Activated naive CD8-positive, alpha-beta T cell treated with anti-CD3 and anti-CD28 coated beads for 36 hours (primary cell): ENCODE data around the gene FAF1. TPM values are rescaled to one million over a fixed set of nuclear protein-coding genes. Genes with fewer than 3 reads are reported as not detected.
A peak's percentile ranks its signal among the peaks of the same experiment; 100 is the strongest.
"Not testable (repeated sequence)": the region's sequence is repeated elsewhere in the genome, so short reads cannot be mapped to it uniquely, and the experiment has no call there.

Experiments
- DNase-seq: peaks from one replicate; pipeline ENCODE4 v3.0.0; 2021
- H3K27ac Mint-ChIP-seq: one replicate; pipeline ENCODE4 v1.8.0; 2022; ENCODE audit warnings: mild to moderate bottlenecking, moderate library complexity, mixed read lengths
- H3K27me3 Mint-ChIP-seq: one replicate; pipeline ENCODE4 v1.8.0; 2022; ENCODE audit warnings: mild to moderate bottlenecking, mixed read lengths
- H3K36me3 Mint-ChIP-seq: one replicate; pipeline ENCODE4 v1.8.0; 2021; ENCODE audit warnings: mild to moderate bottlenecking, mixed read lengths
- H3K4me1 Mint-ChIP-seq: one replicate; pipeline ENCODE4 v1.8.0; 2021; ENCODE audit warnings: mixed read lengths
- H3K4me3 Mint-ChIP-seq: one replicate; pipeline ENCODE4 v1.8.0; 2022; ENCODE audit warnings: mild to moderate bottlenecking, moderate library complexity, mixed read lengths
- H3K9me3 Mint-ChIP-seq: one replicate; pipeline ENCODE4 v1.8.0; 2022; ENCODE audit warnings: mixed read lengths
- total RNA-seq, 2 experiments: library from RNA; stranded (reverse); gene quantifications; one replicate each; pipeline ENCODE4 v1.2.3, GENCODE V29; 2021

The FAF1 gene
- total RNA-seq, 2 experiments from 2014 or later, result 83.7 to 88.5 TPM

- Mint-ChIP-seq H3K27ac (peak overlapping the region; percentile 68), H3K4me1 (peaks cover 11% of the 10 kb centered on the region), H3K4me3 (no peak overlapping the region), H3K36me3 (peaks cover 37% of the 10 kb centered on the region), H3K27me3 (no peaks in the 10 kb centered on the region), H3K9me3 (no peaks in the 10 kb centered on the region)
- no peak for DNase-seq
These were observed 235.3 kb downstream of the FAF1 start for GRCh38 chr1:50724626-50725286.

- no peak for DNase-seq
- H3K9me3 Mint-ChIP-seq, result no peaks in the 10 kb centered on the region
- H3K4me1 Mint-ChIP-seq, result peaks cover 11% of the 10 kb centered on the region
- no peaks in the 10 kb centered on the region for H3K27me3 Mint-ChIP-seq
- H3K27ac Mint-ChIP-seq, result no peak overlapping the region
- H3K4me3 Mint-ChIP-seq, result no peak overlapping the region
- peaks cover 33% of the 10 kb centered on the region for H3K36me3 Mint-ChIP-seq
These were observed 239.5 kb downstream of the FAF1 start for GRCh38 chr1:50720457-50721053.

GRCh38 chr1:50719126-50719525 is 240.9 kb downstream of the FAF1 start:
- Mint-ChIP-seq H3K4me1 (peaks cover under 1% of the 10 kb centered on the region), H3K27me3 (no peaks in the 10 kb centered on the region), H3K9me3 (no peaks in the 10 kb centered on the region), H3K27ac (no peak overlapping the region), H3K36me3 (peaks cover 24% of the 10 kb centered on the region), H3K4me3 (no peak overlapping the region)
- no peak for DNase-seq

- H3K9me3 Mint-ChIP-seq, result no peaks in the 10 kb centered on the region
- peaks cover 19% of the 10 kb centered on the region for H3K36me3 Mint-ChIP-seq
- no peaks in the 10 kb centered on the region for H3K4me1 Mint-ChIP-seq
- H3K27me3 Mint-ChIP-seq, result no peaks in the 10 kb centered on the region
- no peak overlapping the region for H3K27ac Mint-ChIP-seq
- no peak overlapping the region for H3K4me3 Mint-ChIP-seq
- DNase-seq, result no peak
These were observed 242.7 kb downstream of the FAF1 start for GRCh38 chr1:50717327-50717726.

GRCh38 chr1:50716455-50716854 is 243.6 kb downstream of the FAF1 start:
- H3K4me3 Mint-ChIP-seq, H3K9me3 Mint-ChIP-seq, DNase-seq, H3K27ac Mint-ChIP-seq, H3K27me3 Mint-ChIP-seq, H3K4me1 Mint-ChIP-seq: not testable (repeated sequence)
- peaks cover 16% of the 10 kb centered on the region for H3K36me3 Mint-ChIP-seq

- H3K27me3 Mint-ChIP-seq, result no peaks in the 10 kb centered on the region
- H3K27ac Mint-ChIP-seq, result no peak overlapping the region
- H3K9me3 Mint-ChIP-seq, result no peaks in the 10 kb centered on the region
- peaks cover 2% of the 10 kb centered on the region for H3K36me3 Mint-ChIP-seq
- no peak overlapping the region for H3K4me3 Mint-ChIP-seq
- H3K4me1 Mint-ChIP-seq, result peaks cover 3% of the 10 kb centered on the region
- DNase-seq, result no peak
These were observed 250.0 kb downstream of the FAF1 start for GRCh38 chr1:50710099-50710498.

- H3K27me3 Mint-ChIP-seq, result no peaks in the 10 kb centered on the region
- peaks cover 3% of the 10 kb centered on the region for H3K4me1 Mint-ChIP-seq
- H3K4me3 Mint-ChIP-seq, result no peak overlapping the region
- no peaks in the 10 kb centered on the region for H3K9me3 Mint-ChIP-seq
- no peak overlapping the region for H3K27ac Mint-ChIP-seq
- H3K36me3 Mint-ChIP-seq, result peaks cover 3% of the 10 kb centered on the region
- no peak for DNase-seq
These were observed 252.2 kb downstream of the FAF1 start for GRCh38 chr1:50707824-50708223.

- H3K27ac Mint-ChIP-seq, result no peak overlapping the region
- H3K36me3 Mint-ChIP-seq, result peaks cover 1% of the 10 kb centered on the region
- DNase-seq, result no peak
- no peaks in the 10 kb centered on the region for H3K9me3 Mint-ChIP-seq
- peaks cover 3% of the 10 kb centered on the region for H3K4me1 Mint-ChIP-seq
- no peaks in the 10 kb centered on the region for H3K27me3 Mint-ChIP-seq
- H3K4me3 Mint-ChIP-seq, result no peak overlapping the region
These were observed 254.4 kb downstream of the FAF1 start for GRCh38 chr1:50705699-50706098.

- Mint-ChIP-seq H3K4me3 (no peak overlapping the region), H3K27me3 (no peaks in the 10 kb centered on the region), H3K27ac (no peak overlapping the region), H3K9me3 (no peaks in the 10 kb centered on the region), H3K4me1 (peaks cover 3% of the 10 kb centered on the region), H3K36me3 (peaks cover 1% of the 10 kb centered on the region)
- no peak for DNase-seq
These were observed 255.0 kb downstream of the FAF1 start for GRCh38 chr1:50705041-50705440.

- DNase-seq, result no peak
- Mint-ChIP-seq H3K4me3 (no peak overlapping the region), H3K27ac (no peak overlapping the region)
These were observed 255.9 kb downstream of the FAF1 start for GRCh38 chr1:50704126-50704525.

GRCh38 chr1:50703240-50703639 is 256.8 kb downstream of the FAF1 start:
- Mint-ChIP-seq H3K27me3 (no peaks in the 10 kb centered on the region), H3K9me3 (no peaks in the 10 kb centered on the region), H3K4me3 (no peak overlapping the region), H3K36me3 (peaks cover 1% of the 10 kb centered on the region), H3K27ac (no peak overlapping the region), H3K4me1 (peaks cover 3% of the 10 kb centered on the region)
- DNase-seq, result no peak

More at GRCh38 chr1:50704126-50704525, 255.9 kb downstream of the FAF1 start:
- peaks cover 1% of the 10 kb centered on the region for H3K36me3 Mint-ChIP-seq
- H3K4me1 Mint-ChIP-seq, result peaks cover 3% of the 10 kb centered on the region
- no peaks in the 10 kb centered on the region for H3K9me3 Mint-ChIP-seq
- H3K27me3 Mint-ChIP-seq, result no peaks in the 10 kb centered on the region

- no peaks in the 10 kb centered on the region for H3K9me3 Mint-ChIP-seq
- no peaks in the 10 kb centered on the region for H3K27me3 Mint-ChIP-seq
- H3K27ac Mint-ChIP-seq, result no peak overlapping the region
- H3K4me3 Mint-ChIP-seq, result no peak overlapping the region
- H3K36me3 Mint-ChIP-seq, result peaks cover 1% of the 10 kb centered on the region
- H3K4me1 Mint-ChIP-seq, result no peaks in the 10 kb centered on the region
- DNase-seq, result no peak
These were observed 257.7 kb downstream of the FAF1 start for GRCh38 chr1:50702395-50702794.

- H3K9me3 Mint-ChIP-seq, result no peaks in the 10 kb centered on the region
- H3K27me3 Mint-ChIP-seq, result no peaks in the 10 kb centered on the region
- peaks cover 1% of the 10 kb centered on the region for H3K36me3 Mint-ChIP-seq
- H3K4me1 Mint-ChIP-seq, result no peaks in the 10 kb centered on the region
- no peak for DNase-seq
- H3K4me3 Mint-ChIP-seq, result no peak overlapping the region
- H3K27ac Mint-ChIP-seq, result no peak overlapping the region
These were observed 258.3 kb downstream of the FAF1 start for GRCh38 chr1:50701706-50702317.

- DNase-seq, result no peak
- H3K9me3 Mint-ChIP-seq, result no peaks in the 10 kb centered on the region
- no peak overlapping the region for H3K27ac Mint-ChIP-seq
- no peak overlapping the region for H3K4me3 Mint-ChIP-seq
- peaks cover 1% of the 10 kb centered on the region for H3K36me3 Mint-ChIP-seq
- no peaks in the 10 kb centered on the region for H3K4me1 Mint-ChIP-seq
- H3K27me3 Mint-ChIP-seq, result no peaks in the 10 kb centered on the region
These were observed 259.4 kb downstream of the FAF1 start for GRCh38 chr1:50700621-50701020.

- Mint-ChIP-seq H3K27me3 (no peaks in the 10 kb centered on the region), H3K4me1 (no peaks in the 10 kb centered on the region), H3K27ac (no peak overlapping the region), H3K9me3 (no peaks in the 10 kb centered on the region), H3K36me3 (peaks cover 1% of the 10 kb centered on the region), H3K4me3 (no peak overlapping the region)
- no peak for DNase-seq
These were observed 259.9 kb downstream of the FAF1 start for GRCh38 chr1:50700214-50700613.

GRCh38 chr1:50699795-50700194 is 260.3 kb downstream of the FAF1 start:
- DNase-seq, result no peak
- peaks cover 1% of the 10 kb centered on the region for H3K36me3 Mint-ChIP-seq

More at GRCh38 chr1:50699795-50700194, 260.3 kb downstream of the FAF1 start:
- Mint-ChIP-seq H3K4me1 (no peaks in the 10 kb centered on the region), H3K27ac (no peak overlapping the region), H3K4me3 (no peak overlapping the region), H3K27me3 (no peaks in the 10 kb centered on the region), H3K9me3 (no peaks in the 10 kb centered on the region)
